GM06990 (cell line): Measurements from ENCODE around the gene ARHGAP25.

Source experiments
- DNase-seq: peaks from one replicate; pipeline ENCODE4 v3.0.0-alpha.2; 2011; ENCODE audit not compliant: insufficient read length; ENCODE audit errors: extremely low read depth
- H3K27me3 ChIP-seq: replicated peaks from 2 replicates; pipeline ENCODE4 v1.6.0; 2011; ENCODE audit warnings: low read length; ENCODE audit not compliant: control insufficient read depth, insufficient read depth
- H3K36me3 ChIP-seq: 2 replicates; pipeline ENCODE4 v1.5.1; 2011; ENCODE audit warnings: low read length; ENCODE audit not compliant: control insufficient read depth, insufficient read depth
- H3K4me3 ChIP-seq: replicated peaks from 2 replicates; pipeline ENCODE4 v1.5.1; 2011; ENCODE audit warnings: low read depth, mild to moderate bottlenecking, control low read depth, low read length
- TF ChIP-seq, protein P1 (sequence below): IDR thresholded peaks from 2 replicates; pipeline ENCODE4 v1.5.1; 2011; ENCODE audit warnings: low read length, control low read depth, mild to moderate bottlenecking, inconsistent platforms; ENCODE audit not compliant: insufficient read depth, poor library complexity, severe bottlenecking

ARHGAP25 gene

GRCh38 chr2:68850524-68850923 lies 115.9 kb downstream of the ARHGAP25 start:
- TF ChIP-seq, protein P1, sequence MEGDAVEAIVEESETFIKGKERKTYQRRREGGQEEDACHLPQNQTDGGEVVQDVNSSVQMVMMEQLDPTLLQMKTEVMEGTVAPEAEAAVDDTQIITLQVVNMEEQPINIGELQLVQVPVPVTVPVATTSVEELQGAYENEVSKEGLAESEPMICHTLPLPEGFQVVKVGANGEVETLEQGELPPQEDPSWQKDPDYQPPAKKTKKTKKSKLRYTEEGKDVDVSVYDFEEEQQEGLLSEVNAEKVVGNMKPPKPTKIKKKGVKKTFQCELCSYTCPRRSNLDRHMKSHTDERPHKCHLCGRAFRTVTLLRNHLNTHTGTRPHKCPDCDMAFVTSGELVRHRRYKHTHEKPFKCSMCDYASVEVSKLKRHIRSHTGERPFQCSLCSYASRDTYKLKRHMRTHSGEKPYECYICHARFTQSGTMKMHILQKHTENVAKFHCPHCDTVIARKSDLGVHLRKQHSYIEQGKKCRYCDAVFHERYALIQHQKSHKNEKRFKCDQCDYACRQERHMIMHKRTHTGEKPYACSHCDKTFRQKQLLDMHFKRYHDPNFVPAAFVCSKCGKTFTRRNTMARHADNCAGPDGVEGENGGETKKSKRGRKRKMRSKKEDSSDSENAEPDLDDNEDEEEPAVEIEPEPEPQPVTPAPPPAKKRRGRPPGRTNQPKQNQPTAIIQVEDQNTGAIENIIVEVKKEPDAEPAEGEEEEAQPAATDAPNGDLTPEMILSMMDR, result no peak
- no peak for DNase-seq
- Histone ChIP-seq H3K4me3 (no peak overlapping the region), H3K36me3 (no peaks in the 10 kb centered on the region), H3K27me3 (peaks cover 2% of the 10 kb centered on the region; the same call in 1 of the 2 replicates)

GRCh38 chr2:68853035-68853434 lies 118.4 kb downstream of the ARHGAP25 start:
- Histone ChIP-seq H3K27me3 (no peaks in the 10 kb centered on the region), H3K4me3 (no peak overlapping the region), H3K36me3 (no peaks in the 10 kb centered on the region)
- TF ChIP-seq, protein P1, result no peak
- no peak for DNase-seq

DNA sequence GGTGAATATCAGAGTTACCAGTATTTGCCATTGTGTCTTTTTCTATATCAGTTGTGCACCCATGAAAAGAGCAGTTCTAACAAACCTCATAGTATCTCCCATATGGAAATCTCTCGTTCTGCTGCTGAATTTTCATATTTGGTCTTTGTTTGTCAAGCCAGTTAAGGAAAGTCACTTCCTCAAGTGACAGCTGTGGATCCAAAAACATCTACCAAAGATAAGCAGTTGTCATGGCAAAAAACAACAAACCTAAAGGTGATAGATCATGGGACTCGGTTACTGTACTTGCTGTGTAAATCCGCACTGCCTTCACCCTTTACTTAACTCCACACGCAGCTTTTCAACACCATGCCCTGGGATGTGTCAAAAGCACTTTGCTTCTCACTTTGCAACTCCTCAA lies 119.3 kb downstream of the ARHGAP25 start:
- H3K4me3 ChIP-seq, result no peak overlapping the region
- TF ChIP-seq, protein P1, result no peak
- DNase-seq, result no peak
- H3K27me3 ChIP-seq, result no peaks in the 10 kb centered on the region
- H3K36me3 ChIP-seq, result no peaks in the 10 kb centered on the region

- no peak for DNase-seq
- H3K27me3 ChIP-seq, result no peaks in the 10 kb centered on the region
- TF ChIP-seq, protein P1, result no peak
- no peak overlapping the region for H3K4me3 ChIP-seq
- no peaks in the 10 kb centered on the region for H3K36me3 ChIP-seq
These were observed 119.9 kb downstream of the ARHGAP25 start for GRCh38 chr2:68854476-68854875.

DNA sequence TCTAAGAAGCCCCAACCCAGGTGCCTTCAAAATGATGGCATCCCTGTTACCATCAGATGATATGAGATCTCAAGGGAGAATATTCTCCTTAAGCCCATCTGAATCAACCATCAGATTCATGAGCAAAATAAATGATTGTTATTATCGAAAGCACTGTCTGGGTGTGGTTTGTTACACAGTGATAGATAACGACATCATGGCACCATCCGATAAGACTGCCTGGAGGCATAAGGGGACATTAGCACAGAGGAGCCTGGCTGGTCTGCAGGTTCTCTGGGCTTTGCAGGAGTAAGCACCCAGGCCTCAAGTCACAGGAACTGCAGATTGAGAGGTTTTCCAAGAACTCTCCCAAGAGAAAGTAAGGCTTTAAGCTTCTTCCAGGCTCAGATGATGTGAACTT lies 120.9 kb downstream of the ARHGAP25 start:
- Histone ChIP-seq H3K4me3 (no peak overlapping the region), H3K36me3 (no peaks in the 10 kb centered on the region), H3K27me3 (no peaks in the 10 kb centered on the region)
- no peak for DNase-seq
- TF ChIP-seq, protein P1, result no peak

- H3K27me3 ChIP-seq, result no peaks in the 10 kb centered on the region
- H3K4me3 ChIP-seq, result no peak overlapping the region
- TF ChIP-seq, protein P1, result no peak
- H3K36me3 ChIP-seq, result no peaks in the 10 kb centered on the region
- DNase-seq, result no peak
These were observed 122.7 kb downstream of the ARHGAP25 start for GRCh38 chr2:68857202-68857845.
